GM18502 (cell line): ENCODE results near the gene P3H1.
"Not testable (repeated sequence)": the region's sequence is repeated elsewhere in the genome, so short reads cannot be mapped to it uniquely, and the experiment has no call there.

Experiments used
- ATAC-seq: cut with Tn5 transposase; IDR thresholded peaks from one replicate; pipeline ENCODE4 v1.9.1; 2021; ENCODE audit warnings: mild to moderate bottlenecking; ENCODE audit not compliant: unreplicated experiment, poor library complexity

Gene P3H1

GRCh38 chr1:42734201-42735035 is 32.4 kb downstream of the P3H1 start:
- ATAC-seq: no peak

DNA sequence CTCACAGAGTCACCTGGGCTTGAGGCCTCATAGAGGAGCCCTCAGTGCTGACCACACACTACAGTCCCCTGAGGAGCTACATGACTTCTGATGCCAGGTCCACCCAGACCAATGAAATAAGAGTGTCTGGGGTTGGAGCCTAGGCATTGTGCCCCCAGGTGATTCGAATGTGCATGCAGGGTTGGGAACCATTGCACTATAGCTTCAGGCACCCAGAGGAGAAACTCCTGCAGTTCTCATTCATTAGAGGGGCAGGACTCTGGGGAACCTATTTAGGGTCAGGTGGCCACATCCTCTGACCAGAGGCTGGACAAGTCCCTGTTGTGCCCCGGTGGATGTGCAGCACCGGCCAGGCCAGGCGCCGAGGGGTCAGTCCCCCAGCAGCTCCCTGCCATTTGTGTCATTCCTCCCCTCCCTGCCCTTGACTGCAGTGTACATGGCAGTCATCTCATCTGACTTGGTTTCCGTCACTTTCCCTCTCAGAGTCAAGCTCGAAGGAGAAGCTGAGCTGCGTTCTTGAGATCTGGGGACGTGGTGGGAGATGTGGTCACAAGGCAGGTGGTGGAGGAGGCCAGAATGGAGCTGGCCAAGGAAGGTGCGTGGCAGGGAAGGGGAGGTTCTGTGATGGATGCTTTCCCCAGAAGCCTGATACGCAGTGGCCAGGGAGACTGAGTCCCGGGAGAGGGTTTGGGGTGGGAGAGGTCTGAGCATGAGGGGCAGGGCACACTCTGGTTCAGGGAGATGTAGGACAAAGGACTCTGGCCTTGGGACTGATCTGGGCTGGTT is 33.2 kb downstream of the P3H1 start:
- no peak for ATAC-seq

- no peak for ATAC-seq
Measured at GRCh38 chr1:42732126-42732680, 34.6 kb downstream of the P3H1 start.

DNA sequence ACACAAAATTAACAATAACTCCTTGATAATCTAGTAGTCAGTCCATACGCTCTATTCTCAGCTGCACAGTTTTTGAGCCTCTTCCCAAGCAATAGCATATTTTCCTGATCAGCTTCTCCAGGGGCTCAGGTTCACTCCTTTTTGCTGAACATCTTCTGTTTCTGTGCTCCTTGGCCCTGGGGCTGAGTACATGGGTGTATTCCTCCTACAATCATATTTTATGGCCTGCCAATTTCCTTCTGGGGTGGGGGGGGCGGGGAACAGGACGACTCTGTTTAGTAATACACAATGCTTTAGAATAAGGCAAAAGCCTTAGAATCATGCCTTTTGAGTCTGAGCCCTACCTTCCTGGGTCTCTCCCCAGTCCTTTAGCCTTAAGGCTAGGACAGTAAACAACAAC is 35.2 kb downstream of the P3H1 start:
- no peak for ATAC-seq

DNA sequence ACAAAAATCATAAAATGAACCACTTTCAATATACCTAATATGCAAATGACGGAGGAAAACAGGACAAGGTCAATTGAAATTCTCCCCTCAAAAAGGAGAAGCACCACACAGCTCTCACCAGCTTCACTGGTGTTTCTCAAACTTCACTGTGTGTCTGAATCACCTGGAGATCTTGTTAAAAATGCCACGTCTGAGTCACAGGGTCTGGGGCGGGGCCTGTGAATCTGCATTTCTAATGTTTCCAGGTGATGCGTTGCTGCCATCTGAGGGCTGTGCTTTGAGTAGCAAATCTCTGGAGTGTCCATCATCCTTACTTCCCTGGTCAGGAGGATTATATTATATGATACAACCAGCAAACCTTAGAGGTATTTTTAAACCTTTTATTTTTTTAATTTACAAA is 35.8 kb downstream of the P3H1 start:
- no peak for ATAC-seq

DNA sequence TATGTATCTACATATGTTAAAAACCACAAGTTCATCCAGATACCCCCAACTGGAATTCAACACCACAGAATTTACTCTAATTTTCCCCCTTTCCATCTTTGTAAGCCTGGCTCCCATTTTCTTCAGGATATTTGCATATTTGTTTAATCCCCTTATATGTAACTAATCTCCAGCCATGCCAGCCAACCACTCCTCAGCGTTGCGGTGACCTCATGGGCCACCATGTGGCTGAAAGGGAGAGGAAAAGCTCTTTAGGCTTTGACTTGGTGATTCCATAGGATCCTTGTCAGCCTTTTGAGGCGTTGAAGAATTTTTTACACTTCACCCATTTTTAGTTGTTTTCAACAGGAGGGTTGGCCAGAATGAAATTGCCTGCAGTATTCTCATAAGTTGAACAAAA is 36.8 kb downstream of the P3H1 start:
- no peak for ATAC-seq

DNA sequence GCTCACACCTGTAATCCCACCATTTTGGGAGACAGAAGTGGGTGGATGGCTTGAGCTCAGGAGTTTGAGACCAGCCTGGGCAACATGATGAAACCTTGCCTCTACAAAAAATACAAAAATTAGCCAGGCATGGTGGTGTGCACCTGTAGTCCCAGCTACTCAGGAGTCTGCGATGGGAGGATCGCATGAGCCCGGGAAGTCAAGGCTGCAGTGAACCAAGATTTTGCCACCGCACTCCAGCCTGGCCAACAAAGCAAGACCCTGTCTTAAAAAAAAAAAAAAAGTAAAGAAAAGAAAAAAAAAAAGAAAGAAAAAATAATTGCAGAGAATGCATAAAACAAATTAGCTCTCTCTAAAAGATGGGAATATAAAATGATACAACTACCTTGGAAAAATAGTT is 41.0 kb downstream of the P3H1 start:
- not testable (repeated sequence) for ATAC-seq

DNA sequence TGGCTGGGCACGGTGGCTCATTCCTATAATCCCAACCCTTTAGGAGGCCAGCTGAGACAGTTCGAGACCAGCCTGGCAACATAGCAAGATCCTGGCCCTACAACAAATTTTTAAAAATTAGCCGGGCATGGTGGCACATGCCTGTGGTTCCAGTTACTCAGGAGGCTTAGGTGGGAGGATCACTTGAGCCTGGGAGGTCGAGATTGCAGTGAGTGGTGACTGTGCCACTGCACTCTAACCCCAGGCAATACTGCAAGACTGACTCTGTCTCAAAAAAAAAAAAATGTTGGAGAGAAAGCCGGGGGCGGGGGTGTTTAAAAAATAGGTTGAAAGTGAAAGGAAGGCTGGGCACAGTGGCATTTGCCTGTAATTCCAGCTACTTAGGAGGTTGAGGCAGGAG is 43.3 kb downstream of the P3H1 start:
- no peak for ATAC-seq

DNA sequence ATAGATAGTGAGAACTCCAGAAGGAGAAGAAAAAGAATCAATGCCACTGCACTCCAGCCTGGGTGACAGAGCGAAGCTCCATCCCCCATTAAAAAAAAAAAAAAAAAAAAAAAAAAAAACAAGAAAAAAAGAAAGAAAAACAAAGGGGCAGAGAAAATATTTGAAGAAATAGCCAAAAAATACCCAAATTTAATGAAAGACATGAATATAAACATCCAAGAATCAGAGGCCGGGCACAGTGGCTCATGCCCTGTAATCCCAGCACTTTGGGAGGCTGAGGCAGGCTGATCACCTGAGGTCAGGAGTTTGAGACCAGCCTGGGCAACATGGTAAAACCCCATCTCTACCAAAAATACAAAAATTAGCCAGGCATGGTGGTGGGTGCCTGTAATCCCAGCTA is 44.4 kb downstream of the P3H1 start:
- ATAC-seq: not testable (repeated sequence)

DNA sequence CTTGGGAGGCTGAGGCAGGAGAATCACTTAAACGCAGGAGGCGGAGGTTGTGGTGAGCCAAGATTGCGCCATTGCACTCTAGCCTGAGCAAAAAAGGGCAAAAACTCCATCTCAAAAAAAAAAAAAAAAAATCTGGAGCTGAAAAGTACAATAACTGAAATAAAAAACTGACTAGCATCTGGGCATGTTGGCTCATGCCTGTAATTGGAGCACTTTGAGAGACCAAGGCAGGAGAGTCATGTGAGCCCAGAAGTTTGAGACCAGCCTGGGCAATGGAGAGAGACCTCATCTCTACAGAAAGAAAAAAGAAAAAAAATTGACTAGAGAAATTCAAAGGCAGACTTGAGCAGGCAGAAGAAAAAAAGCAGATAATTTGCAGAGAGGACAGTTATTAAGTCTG is 44.9 kb downstream of the P3H1 start:
- no peak for ATAC-seq

DNA sequence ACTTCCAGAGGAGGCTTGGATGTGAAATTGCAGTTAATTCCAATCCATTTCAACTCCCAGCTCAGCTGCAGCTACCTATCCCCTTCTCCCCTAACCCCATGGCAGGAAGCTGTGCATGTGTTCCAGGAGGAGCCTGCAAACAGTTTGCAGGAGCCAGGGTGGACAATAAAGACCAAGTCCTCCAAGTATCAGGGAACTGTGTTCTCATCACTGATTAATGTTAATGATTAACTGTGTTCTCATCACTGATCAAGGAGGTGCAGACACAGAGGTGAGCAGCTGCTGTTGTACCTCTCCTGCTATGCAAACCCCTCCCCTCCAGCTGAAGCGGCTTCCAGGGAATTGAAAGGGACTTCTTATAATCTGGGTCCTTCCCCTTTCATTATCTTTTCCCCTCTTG is 46.0 kb downstream of the P3H1 start:
- no peak for ATAC-seq

GRCh38 chr1:42714441-42714840 is 52.4 kb downstream of the P3H1 start:
- not testable (repeated sequence) for ATAC-seq

- no peak for ATAC-seq
Measured at GRCh38 chr1:42713293-42713692, 53.5 kb downstream of the P3H1 start.

GRCh38 chr1:42712808-42713207 is 54.0 kb downstream of the P3H1 start:
- not testable (repeated sequence) for ATAC-seq

GRCh38 chr1:42703888-42704464 is 62.9 kb downstream of the P3H1 start:
- ATAC-seq: no peak

DNA sequence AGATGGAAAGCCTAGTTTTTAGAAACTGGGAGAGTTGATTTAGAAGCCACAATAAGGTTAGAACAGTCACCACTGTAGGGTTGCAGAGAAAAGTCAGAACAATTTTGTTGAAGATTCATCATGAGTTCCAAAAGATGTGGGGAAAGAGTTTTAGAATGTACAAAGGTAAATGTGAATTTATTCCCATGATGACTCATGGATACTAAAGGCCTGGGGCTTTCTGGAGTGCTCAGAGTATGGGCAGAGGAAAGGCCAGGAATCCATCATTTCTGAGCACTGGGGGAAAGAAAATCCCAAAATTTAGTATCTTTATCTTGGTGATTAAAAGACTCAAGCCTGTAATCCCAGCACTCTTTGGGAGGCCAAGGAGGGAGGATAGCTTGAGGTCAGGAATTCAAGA is 66.8 kb downstream of the P3H1 start:
- ATAC-seq: no peak

- ATAC-seq: no peak
Measured at GRCh38 chr1:42698081-42698813, 68.6 kb downstream of the P3H1 start.
